Measurements from ENCODE around the gene OR52E4.

DNA sequence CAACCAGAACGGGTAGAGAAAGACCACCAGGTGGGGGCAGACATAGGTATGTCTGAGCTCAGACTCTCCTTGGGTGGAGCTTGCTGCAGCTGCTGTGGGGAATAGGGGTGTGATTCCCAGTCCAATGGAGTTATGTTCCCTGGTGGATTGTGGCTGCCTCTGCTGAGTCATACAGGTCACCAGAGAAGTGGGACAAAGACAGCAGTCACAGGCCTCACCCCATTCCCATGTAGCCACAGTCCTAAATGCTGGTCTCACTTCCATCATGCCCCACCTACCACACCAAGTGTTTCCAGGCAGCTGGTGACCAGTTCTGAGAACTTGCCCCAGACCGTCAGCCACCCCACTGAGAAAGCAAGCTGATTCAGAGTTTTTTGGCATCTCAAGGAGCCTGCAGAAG, 30.1 kb downstream of the OR52E4 start:
- TF ChIP-seq, protein P1, sequence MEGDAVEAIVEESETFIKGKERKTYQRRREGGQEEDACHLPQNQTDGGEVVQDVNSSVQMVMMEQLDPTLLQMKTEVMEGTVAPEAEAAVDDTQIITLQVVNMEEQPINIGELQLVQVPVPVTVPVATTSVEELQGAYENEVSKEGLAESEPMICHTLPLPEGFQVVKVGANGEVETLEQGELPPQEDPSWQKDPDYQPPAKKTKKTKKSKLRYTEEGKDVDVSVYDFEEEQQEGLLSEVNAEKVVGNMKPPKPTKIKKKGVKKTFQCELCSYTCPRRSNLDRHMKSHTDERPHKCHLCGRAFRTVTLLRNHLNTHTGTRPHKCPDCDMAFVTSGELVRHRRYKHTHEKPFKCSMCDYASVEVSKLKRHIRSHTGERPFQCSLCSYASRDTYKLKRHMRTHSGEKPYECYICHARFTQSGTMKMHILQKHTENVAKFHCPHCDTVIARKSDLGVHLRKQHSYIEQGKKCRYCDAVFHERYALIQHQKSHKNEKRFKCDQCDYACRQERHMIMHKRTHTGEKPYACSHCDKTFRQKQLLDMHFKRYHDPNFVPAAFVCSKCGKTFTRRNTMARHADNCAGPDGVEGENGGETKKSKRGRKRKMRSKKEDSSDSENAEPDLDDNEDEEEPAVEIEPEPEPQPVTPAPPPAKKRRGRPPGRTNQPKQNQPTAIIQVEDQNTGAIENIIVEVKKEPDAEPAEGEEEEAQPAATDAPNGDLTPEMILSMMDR (IDR thresholded peaks at IDR 0.05): no peak
- TF ChIP-seq, protein P2, sequence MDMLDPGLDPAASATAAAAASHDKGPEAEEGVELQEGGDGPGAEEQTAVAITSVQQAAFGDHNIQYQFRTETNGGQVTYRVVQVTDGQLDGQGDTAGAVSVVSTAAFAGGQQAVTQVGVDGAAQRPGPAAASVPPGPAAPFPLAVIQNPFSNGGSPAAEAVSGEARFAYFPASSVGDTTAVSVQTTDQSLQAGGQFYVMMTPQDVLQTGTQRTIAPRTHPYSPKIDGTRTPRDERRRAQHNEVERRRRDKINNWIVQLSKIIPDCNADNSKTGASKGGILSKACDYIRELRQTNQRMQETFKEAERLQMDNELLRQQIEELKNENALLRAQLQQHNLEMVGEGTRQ (IDR thresholded peaks at IDR 0.05): no peak
- TF ChIP-seq JUNB (IDR thresholded peaks at IDR 0.05): no peak
- TF ChIP-seq CEBPB (IDR thresholded peaks at IDR 0.05): no peak
- TF ChIP-seq EHMT2 (IDR thresholded peaks at IDR 0.05; ENCODE audit: low read depth): no peak

Data from A549 (cell line).